ENCODE data around the gene FBXO44. TPM values are rescaled to one million over a fixed set of nuclear protein-coding genes. Genes with fewer than 3 reads are reported as not detected.
A peak's percentile ranks its signal among the peaks of the same experiment; 100 is the strongest.

Gene FBXO44
- total RNA-seq, 1 experiment from 2014 or later: 60.9 TPM

DNA sequence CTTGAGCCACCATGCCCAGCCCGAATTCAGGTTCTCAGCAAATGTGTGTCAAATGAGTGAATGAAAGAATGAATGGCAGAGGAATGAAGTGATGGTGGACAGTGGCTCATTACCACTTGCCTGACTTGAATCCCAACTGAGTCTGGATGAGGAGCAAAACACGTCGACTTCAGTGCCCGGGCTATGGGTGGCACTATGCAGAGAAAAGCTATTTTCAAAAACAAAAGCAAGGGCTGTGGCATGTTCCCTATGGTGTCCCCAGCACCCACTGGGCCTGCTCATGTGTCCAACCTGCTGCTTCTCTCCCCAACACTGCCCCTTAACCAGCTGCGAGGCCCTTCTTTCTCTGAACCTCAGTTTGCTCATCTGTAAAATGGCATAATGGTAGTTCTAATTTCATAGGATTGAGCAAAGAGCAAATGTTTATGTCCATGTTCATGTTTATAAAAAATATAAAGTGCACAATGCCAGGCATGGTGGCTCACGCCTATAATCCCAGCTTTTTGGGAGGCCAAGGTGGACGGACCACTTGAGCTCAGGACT lies 30.6 kb downstream of the FBXO44 start:
- CTCF ChIA-PET: no interaction called here
- no peaks in the 10 kb centered on the region for H3K9me2 ChIP-seq (ENCODE audit: insufficient read depth)
- H3K4me2 ChIP-seq (ENCODE audit: low read length): no peak overlapping the region
- no peak overlapping the region for H2AFZ ChIP-seq (ENCODE audit: low read depth, low read length, poor library complexity, severe bottlenecking)
- H3K27ac ChIP-seq (ENCODE audit: low read depth, low read length): no peak overlapping the region
- intact Hi-C loops (cut with micrococcal nuclease): no loop called here
- no peak overlapping the region for H3K4me3 ChIP-seq (replicated peaks in 1 of 2; ENCODE audit: low read depth in 1 of 2, low read length in 2 of 2)
- POLR2A ChIA-PET: interaction anchor here (1.1 kb wide), 1 partner anchor 21 kb away, joined by 4 read pairs; the partner anchor contains the start of gene FBXO6
- H3K9me3 ChIP-seq (ENCODE audit: control insufficient read depth in 1 of 2, insufficient read depth in 1 of 2, low read depth in 1 of 2, low read length in 2 of 2): no peaks in the 10 kb centered on the region
- no peak overlapping the region for H3K9ac ChIP-seq (ENCODE audit: low read length)
- no TSS peak for BruUV-seq (replicated peaks)
- RAD21 ChIA-PET (ENCODE audit: low non-redundant PET in 1 of 2, low total read pairs in 2 of 2, uncharacterized antibody in 2 of 2, unreplicated experiment in 2 of 2): no interaction called here
- no peak for ATAC-seq
- H3K4me1 ChIP-seq (ENCODE audit: control insufficient read depth in 1 of 2, insufficient read depth in 2 of 2, low read length in 2 of 2): peaks cover 22 to 24% of the 10 kb centered on the region in 2 experiments
- H3K36me3 ChIP-seq (ENCODE audit: control insufficient read depth in 1 of 2, insufficient read depth in 2 of 2, low read length in 2 of 2): no peaks in the 10 kb centered on the region
- TF ChIP-seq, protein P1, sequence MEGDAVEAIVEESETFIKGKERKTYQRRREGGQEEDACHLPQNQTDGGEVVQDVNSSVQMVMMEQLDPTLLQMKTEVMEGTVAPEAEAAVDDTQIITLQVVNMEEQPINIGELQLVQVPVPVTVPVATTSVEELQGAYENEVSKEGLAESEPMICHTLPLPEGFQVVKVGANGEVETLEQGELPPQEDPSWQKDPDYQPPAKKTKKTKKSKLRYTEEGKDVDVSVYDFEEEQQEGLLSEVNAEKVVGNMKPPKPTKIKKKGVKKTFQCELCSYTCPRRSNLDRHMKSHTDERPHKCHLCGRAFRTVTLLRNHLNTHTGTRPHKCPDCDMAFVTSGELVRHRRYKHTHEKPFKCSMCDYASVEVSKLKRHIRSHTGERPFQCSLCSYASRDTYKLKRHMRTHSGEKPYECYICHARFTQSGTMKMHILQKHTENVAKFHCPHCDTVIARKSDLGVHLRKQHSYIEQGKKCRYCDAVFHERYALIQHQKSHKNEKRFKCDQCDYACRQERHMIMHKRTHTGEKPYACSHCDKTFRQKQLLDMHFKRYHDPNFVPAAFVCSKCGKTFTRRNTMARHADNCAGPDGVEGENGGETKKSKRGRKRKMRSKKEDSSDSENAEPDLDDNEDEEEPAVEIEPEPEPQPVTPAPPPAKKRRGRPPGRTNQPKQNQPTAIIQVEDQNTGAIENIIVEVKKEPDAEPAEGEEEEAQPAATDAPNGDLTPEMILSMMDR (IDR thresholded peaks at IDR 0.05 in 2 of 3, conservative IDR thresholded peaks at IDR 0.05 in 1 of 3; ENCODE audit: borderline replicate concordance in 1 of 3, insufficient read depth in 1 of 3, low read depth in 2 of 3, low read length in 2 of 3): peak in 2 of 3 experiments; percentile 12 to 42; a peak in 2 of 6 replicates
- TF ChIP-seq SIN3A (IDR thresholded peaks at IDR 0.05; ENCODE audit: low read depth): no peak
- no peaks in the 10 kb centered on the region for H4K20me1 ChIP-seq (ENCODE audit: insufficient read depth)
- DNase-seq (ENCODE audit: low read depth, low spot score): no peak
- H3K27me3 ChIP-seq (ENCODE audit: insufficient read depth, low read length): no peaks in the 10 kb centered on the region
- H3K79me2 ChIP-seq (ENCODE audit: insufficient read depth, low read length): peaks cover 4% of the 10 kb centered on the region; the same call in 1 of the 2 replicates

DNA sequence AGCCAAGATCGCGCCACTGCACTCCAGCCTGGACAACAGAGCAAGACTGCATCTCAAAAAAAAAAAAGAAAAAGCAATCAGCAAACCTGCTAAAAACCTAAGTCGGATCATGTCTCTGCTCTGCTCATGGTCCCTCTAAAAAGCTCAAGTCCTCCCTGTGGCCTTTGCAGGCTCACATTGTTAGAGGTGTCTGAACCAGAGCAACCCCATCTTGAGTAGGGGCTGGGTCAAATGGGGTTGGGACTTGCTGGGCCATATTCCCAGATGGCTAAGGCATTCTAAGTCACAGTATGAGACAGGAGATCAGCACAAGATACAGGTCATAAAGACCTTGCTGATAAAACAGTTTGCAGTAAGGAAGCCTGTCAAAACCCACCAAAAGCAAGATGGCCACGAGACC lies 33.8 kb downstream of the FBXO44 start:
- no peak overlapping the region for H3K4me2 ChIP-seq (ENCODE audit: low read length)
- ChIA-PET RAD21 (ENCODE audit: low non-redundant PET in 1 of 2, low total read pairs in 2 of 2, uncharacterized antibody in 2 of 2, unreplicated experiment in 2 of 2) (no interaction called here), POLR2A (no interaction called here), CTCF (no interaction called here)
- no peak overlapping the region for H3K27ac ChIP-seq (ENCODE audit: low read depth, low read length)
- no peaks in the 10 kb centered on the region for H4K20me1 ChIP-seq (ENCODE audit: insufficient read depth)
- H3K79me2 ChIP-seq (ENCODE audit: insufficient read depth, low read length): no peaks in the 10 kb centered on the region
- DNase-seq (ENCODE audit: low read depth, low spot score): no peak
- peaks cover 3% of the 10 kb centered on the region; the same call in 1 of the 2 replicates for H3K27me3 ChIP-seq (ENCODE audit: insufficient read depth, low read length)
- no peaks in the 10 kb centered on the region for H3K9me2 ChIP-seq (ENCODE audit: insufficient read depth)
- no peaks in the 10 kb centered on the region for H3K36me3 ChIP-seq (ENCODE audit: control insufficient read depth in 1 of 2, insufficient read depth in 2 of 2, low read length in 2 of 2)
- BruUV-seq (replicated peaks): no TSS peak
- H3K9me3 ChIP-seq (ENCODE audit: control insufficient read depth in 1 of 2, insufficient read depth in 1 of 2, low read depth in 1 of 2, low read length in 2 of 2): no peaks in the 10 kb centered on the region
- no peak for ATAC-seq
- H3K9ac ChIP-seq (ENCODE audit: low read length): no peak overlapping the region
- peaks cover 25 to 39% of the 10 kb centered on the region in 2 experiments for H3K4me1 ChIP-seq (ENCODE audit: control insufficient read depth in 1 of 2, insufficient read depth in 2 of 2, low read length in 2 of 2)
- intact Hi-C loops (cut with micrococcal nuclease): no loop called here
- H2AFZ ChIP-seq (ENCODE audit: low read depth, low read length, poor library complexity, severe bottlenecking): no peak overlapping the region
- H3K4me3 ChIP-seq (replicated peaks in 1 of 2; ENCODE audit: low read depth in 1 of 2, low read length in 2 of 2): no peak overlapping the region
- TF ChIP-seq ELF1 (IDR thresholded peaks at IDR 0.05; ENCODE audit: borderline replicate concordance, low read depth) (no peak), CEBPB (IDR thresholded peaks at IDR 0.05; ENCODE audit: low read depth) (no peak), ZFX (IDR thresholded peaks at IDR 0.05) (no peak), REST (IDR thresholded peaks at IDR 0.05; ENCODE audit: low read depth) (no peak), SP1 (IDR thresholded peaks at IDR 0.05; ENCODE audit: low read depth) (no peak), EGR1 (IDR thresholded peaks at IDR 0.05; ENCODE audit: low read depth) (no peak), SRF (IDR thresholded peaks at IDR 0.05; ENCODE audit: low read depth) (no peak), RAD21 (IDR thresholded peaks at IDR 0.05; ENCODE audit: low read depth) (no peak), MAX (IDR thresholded peaks at IDR 0.05) (no peak), FOSL1 (IDR thresholded peaks at IDR 0.05; ENCODE audit: low read depth) (no peak), ZNF274 (IDR thresholded peaks at IDR 0.05; ENCODE audit: low read depth, low read length) (no peak), JUND (IDR thresholded peaks at IDR 0.05) (no peak), TCF7L2 (IDR thresholded peaks at IDR 0.05; ENCODE audit: borderline replicate concordance, extremely low read depth, insufficient read depth, insufficient read length) (no peak), POLR2A (IDR thresholded peaks at IDR 0.05; ENCODE audit: borderline replicate concordance, extremely low read depth, insufficient read depth, insufficient read length) (no peak)
